Right lobe of liver (tissue), 4 donors: ENCODE results near the gene TBC1D7.

Experiments
- POLR2A ChIP-seq: fragments of 450-650 bp; IDR thresholded peaks from one replicate; pipeline ENCODE4 v1.6.1; 2017; ENCODE audit warnings: antibody characterized with exemption, mild to moderate bottlenecking
- TF ChIP-seq, protein P1 (sequence below), 4 donors: fragments of 200-600 bp in 3 of 4; fragments of 450-650 bp in 1 of 4; IDR thresholded peaks; one replicate each; pipeline versions ENCODE4 v1.5.1 to v1.8.0; 2016 to 2022; ENCODE audit warnings: antibody characterized with exemption in 4 of 4, mild to moderate bottlenecking in 2 of 4
- donor health status: DM: no; HTN: no; CAD: no.
- donor health status: DM: no; HTN: no; CAD: no.
- donor health status: DM: no; HTN: yes; CAD: no.

DNA sequence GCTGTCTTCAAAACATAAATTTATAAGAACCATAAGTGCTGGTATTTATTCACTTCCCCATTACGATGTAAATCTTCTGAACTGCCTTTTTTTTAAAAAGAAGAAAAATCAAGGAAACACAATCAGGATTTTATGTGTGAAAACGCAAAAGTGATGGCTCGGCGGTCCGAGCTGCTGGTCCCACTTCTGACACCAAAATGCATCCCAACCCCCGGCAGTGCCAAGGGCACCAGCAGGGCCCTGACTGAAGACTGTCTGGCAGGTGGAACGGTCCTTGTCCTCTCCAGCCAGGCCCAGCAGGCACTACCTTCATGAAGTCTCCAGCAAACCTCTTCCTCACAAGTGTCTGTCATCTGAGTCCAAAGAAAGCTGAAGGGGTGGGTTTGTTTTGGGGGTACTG lies 41.2 kb downstream of the TBC1D7 start:
- TF ChIP-seq, protein P1, sequence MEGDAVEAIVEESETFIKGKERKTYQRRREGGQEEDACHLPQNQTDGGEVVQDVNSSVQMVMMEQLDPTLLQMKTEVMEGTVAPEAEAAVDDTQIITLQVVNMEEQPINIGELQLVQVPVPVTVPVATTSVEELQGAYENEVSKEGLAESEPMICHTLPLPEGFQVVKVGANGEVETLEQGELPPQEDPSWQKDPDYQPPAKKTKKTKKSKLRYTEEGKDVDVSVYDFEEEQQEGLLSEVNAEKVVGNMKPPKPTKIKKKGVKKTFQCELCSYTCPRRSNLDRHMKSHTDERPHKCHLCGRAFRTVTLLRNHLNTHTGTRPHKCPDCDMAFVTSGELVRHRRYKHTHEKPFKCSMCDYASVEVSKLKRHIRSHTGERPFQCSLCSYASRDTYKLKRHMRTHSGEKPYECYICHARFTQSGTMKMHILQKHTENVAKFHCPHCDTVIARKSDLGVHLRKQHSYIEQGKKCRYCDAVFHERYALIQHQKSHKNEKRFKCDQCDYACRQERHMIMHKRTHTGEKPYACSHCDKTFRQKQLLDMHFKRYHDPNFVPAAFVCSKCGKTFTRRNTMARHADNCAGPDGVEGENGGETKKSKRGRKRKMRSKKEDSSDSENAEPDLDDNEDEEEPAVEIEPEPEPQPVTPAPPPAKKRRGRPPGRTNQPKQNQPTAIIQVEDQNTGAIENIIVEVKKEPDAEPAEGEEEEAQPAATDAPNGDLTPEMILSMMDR (IDR thresholded peaks at IDR 0.05), result no peak
- no peak for TF ChIP-seq POLR2A
